Caco-2 (cell line): Measurements from ENCODE around the gene TNFRSF4. TPM values are rescaled to one million over a fixed set of nuclear protein-coding genes. Genes with fewer than 3 reads are reported as not detected.
"Not testable (repeated sequence)": the region's sequence is repeated elsewhere in the genome, so short reads cannot be mapped to it uniquely, and the experiment has no call there.

Source experiments
- BruUV-seq: library from RNA; stranded (reverse); fragments of 400-500 nt; replicated peaks from 2 replicates; lab custom pipeline; 2021; lab: Mats Ljungman, UMichigan
- CTCF ChIA-PET: fragments of 300-600 bp; sonication (Branson Sonifier 250); formaldehyde crosslinking; loops from one replicate; lab custom pipeline; 2022; ENCODE audit warnings: antibody characterized with exemption; lab: Charles Lee
- POLR2A ChIA-PET: fragments of 300-600 bp; sonication (Branson Sonifier 250); formaldehyde crosslinking; loops from one replicate; lab custom pipeline; 2022; ENCODE audit warnings: antibody characterized with exemption; lab: Charles Lee
- DNase-seq, 2 experiments: peaks; one replicate each; pipeline versions ENCODE4 v3.0.0 to v3.0.0-alpha.2; 2020 to 2022
- H3K27me3 ChIP-seq: replicated peaks from 2 replicates; pipeline ENCODE4 v1.6.0; 2011; ENCODE audit warnings: low read length; ENCODE audit not compliant: control insufficient read depth, insufficient read depth
- H3K36me3 ChIP-seq: 2 replicates; pipeline ENCODE4 v1.5.1; 2011; ENCODE audit warnings: low read length; ENCODE audit not compliant: control insufficient read depth, insufficient read depth
- H3K4me1 ChIP-seq: fragments of 250-450 bp; sonication (Bioruptor Pico); 2 replicates; pipeline ENCODE4 v1.5.1; 2020; ENCODE audit warnings: mild to moderate bottlenecking
- H3K4me3 ChIP-seq: 2 replicates; pipeline ENCODE4 v1.5.1; 2011; ENCODE audit warnings: low read depth, mild to moderate bottlenecking, control low read depth, low read length
- H3K9me3 ChIP-seq: fragments of 250-450 bp; sonication (Bioruptor Pico); 2 replicates; pipeline ENCODE4 v1.5.1; 2020; ENCODE audit warnings: mild to moderate bottlenecking, moderate library complexity
- H3K27ac Mint-ChIP-seq: one replicate; pipeline ENCODE4 v1.8.0; 2022; ENCODE audit warnings: mixed read lengths; ENCODE audit not compliant: unreplicated experiment
- H3K27me3 Mint-ChIP-seq: one replicate; pipeline ENCODE4 v1.8.0; 2022; ENCODE audit warnings: mixed read lengths; ENCODE audit not compliant: insufficient read depth, unreplicated experiment
- H3K36me3 Mint-ChIP-seq: one replicate; pipeline ENCODE4 v1.8.0; 2022; ENCODE audit warnings: mild to moderate bottlenecking, mixed read lengths; ENCODE audit not compliant: insufficient read depth, unreplicated experiment
- H3K4me1 Mint-ChIP-seq: one replicate; pipeline ENCODE4 v1.8.0; 2022; ENCODE audit warnings: low read depth, mixed read lengths; ENCODE audit not compliant: unreplicated experiment
- H3K4me3 Mint-ChIP-seq: one replicate; pipeline ENCODE4 v1.8.0; 2022; ENCODE audit warnings: mild to moderate bottlenecking, moderate library complexity, mixed read lengths; ENCODE audit not compliant: unreplicated experiment
- H3K9me3 Mint-ChIP-seq: one replicate; pipeline ENCODE4 v1.8.0; 2022; ENCODE audit warnings: mixed read lengths; ENCODE audit not compliant: unreplicated experiment
- intact Hi-C: fragments of 100-400 bp; cut with micrococcal nuclease; formaldehyde crosslinking; loops from one replicate; pipeline ENCODE4 v1.10.0; 2022; ENCODE audit not compliant: unreplicated experiment
- total RNA-seq: library from RNA; stranded (reverse); gene quantifications from 2 replicates; pipeline ENCODE4 v1.2.3, GENCODE V29; 2022
- TF ChIP-seq, protein P1 (sequence below), 2 experiments: fragments of 200-600 bp in 1 of 2; IDR thresholded peaks; 1 replicate in 1 of 2; 2 replicates in 1 of 2; pipeline versions ENCODE4 v1.5.1 to v1.8.0; 2011 to 2022; ENCODE audit warnings: antibody characterized with exemption in 1 of 2, control low read depth in 1 of 2, inconsistent platforms in 1 of 2, low read depth in 1 of 2, low read length in 1 of 2, mild to moderate bottlenecking in 1 of 2, moderate library complexity in 1 of 2; ENCODE audit not compliant: insufficient read depth in 1 of 2, severe bottlenecking in 1 of 2, unreplicated experiment in 1 of 2

TNFRSF4 gene
- total RNA-seq, 1 experiment from 2014 or later = not detected

GRCh38 chr1:1197551-1198422, 16.2 kb downstream of the TNFRSF4 start:
- TF ChIP-seq, protein P1, sequence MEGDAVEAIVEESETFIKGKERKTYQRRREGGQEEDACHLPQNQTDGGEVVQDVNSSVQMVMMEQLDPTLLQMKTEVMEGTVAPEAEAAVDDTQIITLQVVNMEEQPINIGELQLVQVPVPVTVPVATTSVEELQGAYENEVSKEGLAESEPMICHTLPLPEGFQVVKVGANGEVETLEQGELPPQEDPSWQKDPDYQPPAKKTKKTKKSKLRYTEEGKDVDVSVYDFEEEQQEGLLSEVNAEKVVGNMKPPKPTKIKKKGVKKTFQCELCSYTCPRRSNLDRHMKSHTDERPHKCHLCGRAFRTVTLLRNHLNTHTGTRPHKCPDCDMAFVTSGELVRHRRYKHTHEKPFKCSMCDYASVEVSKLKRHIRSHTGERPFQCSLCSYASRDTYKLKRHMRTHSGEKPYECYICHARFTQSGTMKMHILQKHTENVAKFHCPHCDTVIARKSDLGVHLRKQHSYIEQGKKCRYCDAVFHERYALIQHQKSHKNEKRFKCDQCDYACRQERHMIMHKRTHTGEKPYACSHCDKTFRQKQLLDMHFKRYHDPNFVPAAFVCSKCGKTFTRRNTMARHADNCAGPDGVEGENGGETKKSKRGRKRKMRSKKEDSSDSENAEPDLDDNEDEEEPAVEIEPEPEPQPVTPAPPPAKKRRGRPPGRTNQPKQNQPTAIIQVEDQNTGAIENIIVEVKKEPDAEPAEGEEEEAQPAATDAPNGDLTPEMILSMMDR (IDR thresholded peaks at IDR 0.05; ENCODE audit: insufficient read depth in 1 of 2, low read depth in 1 of 2, low read length in 1 of 2, severe bottlenecking in 1 of 2, unreplicated experiment in 1 of 2) = no peak
- BruUV-seq = no TSS peak
- no peaks in the 10 kb centered on the region for H3K36me3 ChIP-seq
- ChIA-PET POLR2A (no interaction called here), CTCF (no interaction called here)
- intact Hi-C loops = no loop called here
- H3K9me3 Mint-ChIP-seq = peaks cover 13% of the 10 kb centered on the region
- H3K4me1 ChIP-seq = no peaks in the 10 kb centered on the region
- no peak overlapping the region for H3K4me3 ChIP-seq
- peaks cover 8% of the 10 kb centered on the region; the same call in 1 of the 2 replicates for H3K9me3 ChIP-seq
- H3K36me3 Mint-ChIP-seq = no peaks in the 10 kb centered on the region
- H3K4me3 Mint-ChIP-seq = no peak overlapping the region
- no peaks in the 10 kb centered on the region for H3K4me1 Mint-ChIP-seq
- no peak for DNase-seq
- no peaks in the 10 kb centered on the region for H3K27me3 ChIP-seq
- H3K27me3 Mint-ChIP-seq = no peaks in the 10 kb centered on the region
- no peak overlapping the region for H3K27ac Mint-ChIP-seq

DNA sequence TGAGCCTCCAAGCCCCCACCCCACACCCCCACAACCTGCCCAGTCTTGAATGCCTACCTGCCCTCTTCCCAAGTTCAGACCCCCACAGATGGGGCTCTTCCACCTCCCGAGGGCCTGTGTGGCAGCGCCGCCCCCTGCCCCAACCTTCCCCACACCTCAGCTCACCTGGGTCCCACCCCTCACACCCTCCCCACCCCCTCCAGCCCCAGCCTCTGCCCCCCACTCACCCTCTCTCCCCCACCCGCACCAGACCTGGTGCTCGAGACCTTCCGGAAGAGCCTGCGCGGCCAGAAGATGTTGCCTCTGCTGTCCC, 16.8 kb downstream of the TNFRSF4 start:
- Mint-ChIP-seq H3K4me1 (no peaks in the 10 kb centered on the region), H3K27ac (no peak overlapping the region), H3K36me3 (no peaks in the 10 kb centered on the region), H3K27me3 (no peaks in the 10 kb centered on the region), H3K9me3 (peaks cover 16% of the 10 kb centered on the region), H3K4me3 (no peak overlapping the region)
- POLR2A ChIA-PET = no interaction called here
- no TSS peak for BruUV-seq
- H3K36me3 ChIP-seq = no peaks in the 10 kb centered on the region
- CTCF ChIA-PET = no interaction called here
- intact Hi-C loops = no loop called here
- H3K9me3 ChIP-seq = peaks cover 8% of the 10 kb centered on the region; the same call in 1 of the 2 replicates
- no peak for DNase-seq
- H3K27me3 ChIP-seq = no peaks in the 10 kb centered on the region
- TF ChIP-seq, protein P1 (IDR thresholded peaks at IDR 0.05; ENCODE audit: insufficient read depth in 1 of 2, low read depth in 1 of 2, low read length in 1 of 2, severe bottlenecking in 1 of 2, unreplicated experiment in 1 of 2) = no peak
- no peak overlapping the region for H3K4me3 ChIP-seq
- no peaks in the 10 kb centered on the region for H3K4me1 ChIP-seq

GRCh38 chr1:1196431-1197187, 17.3 kb downstream of the TNFRSF4 start:
- no peaks in the 10 kb centered on the region for H3K36me3 Mint-ChIP-seq
- ChIA-PET POLR2A (no interaction called here), CTCF (no interaction called here)
- H3K4me1 Mint-ChIP-seq = no peaks in the 10 kb centered on the region
- no peaks in the 10 kb centered on the region for H3K27me3 Mint-ChIP-seq
- H3K27ac Mint-ChIP-seq = no peak overlapping the region
- H3K4me1 ChIP-seq = no peaks in the 10 kb centered on the region
- H3K36me3 ChIP-seq = no peaks in the 10 kb centered on the region
- no peaks in the 10 kb centered on the region for H3K27me3 ChIP-seq
- H3K9me3 ChIP-seq = peaks cover 8% of the 10 kb centered on the region; the same call in 1 of the 2 replicates
- no peak overlapping the region for H3K4me3 Mint-ChIP-seq
- TF ChIP-seq, protein P1 (IDR thresholded peaks at IDR 0.05; ENCODE audit: insufficient read depth in 1 of 2, low read depth in 1 of 2, low read length in 1 of 2, severe bottlenecking in 1 of 2, unreplicated experiment in 1 of 2) = no peak
- no TSS peak for BruUV-seq
- DNase-seq = no peak
- peaks cover 21% of the 10 kb centered on the region for H3K9me3 Mint-ChIP-seq
- intact Hi-C loops = no loop called here
- H3K4me3 ChIP-seq = no peak overlapping the region

DNA sequence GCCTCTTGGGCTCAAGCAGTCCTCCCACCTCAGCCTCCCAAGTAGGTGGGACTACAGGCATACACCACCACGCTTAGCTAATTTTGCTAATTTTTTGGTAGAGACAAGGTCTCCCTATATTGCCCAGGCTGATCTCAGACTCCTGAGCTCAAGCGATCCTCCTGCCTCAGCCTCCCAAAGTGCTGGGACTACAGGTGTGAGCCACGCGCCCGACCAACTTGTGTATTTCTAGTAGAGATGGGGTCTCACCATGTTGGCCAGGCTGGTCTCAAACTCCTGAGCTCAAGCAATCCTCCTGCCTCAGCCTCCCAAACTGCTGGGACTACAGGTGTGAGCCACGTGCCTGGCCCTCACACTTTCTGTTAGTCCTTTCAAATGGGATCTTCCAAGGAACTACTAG, 18.2 kb downstream of the TNFRSF4 start:
- H3K4me3 ChIP-seq, H3K36me3 Mint-ChIP-seq, H3K27ac Mint-ChIP-seq, H3K9me3 ChIP-seq, CTCF ChIA-PET, intact Hi-C loops, H3K27me3 ChIP-seq, H3K4me1 Mint-ChIP-seq, BruUV-seq, H3K27me3 Mint-ChIP-seq, H3K36me3 ChIP-seq, POLR2A ChIA-PET, H3K4me3 Mint-ChIP-seq, DNase-seq, H3K4me1 ChIP-seq: not testable (repeated sequence)
- H3K9me3 Mint-ChIP-seq = peaks cover 22% of the 10 kb centered on the region
